Peyer's patch (tissue), 4 donors: ENCODE results near the gene ULK2.

Experiments used
- POLR2A ChIP-seq, 2 donors: fragments of 450-650 bp; IDR thresholded peaks; one replicate each; pipeline ENCODE4 v1.5.1; 2017; ENCODE audit warnings: antibody characterized with exemption in 2 of 2, mild to moderate bottlenecking in 2 of 2, moderate library complexity in 2 of 2
- TF ChIP-seq, protein P1 (sequence below), 6 experiments: fragments of 450-650 bp in 4 of 6; fragments of 200-600 bp in 2 of 6; sonication (generic) in 1 of 6; IDR thresholded peaks; one replicate each; pipeline ENCODE4 v1.5.1; 2017 to 2019; ENCODE audit warnings: antibody characterized with exemption in 6 of 6, mild to moderate bottlenecking in 3 of 6, moderate library complexity in 1 of 6

DNA sequence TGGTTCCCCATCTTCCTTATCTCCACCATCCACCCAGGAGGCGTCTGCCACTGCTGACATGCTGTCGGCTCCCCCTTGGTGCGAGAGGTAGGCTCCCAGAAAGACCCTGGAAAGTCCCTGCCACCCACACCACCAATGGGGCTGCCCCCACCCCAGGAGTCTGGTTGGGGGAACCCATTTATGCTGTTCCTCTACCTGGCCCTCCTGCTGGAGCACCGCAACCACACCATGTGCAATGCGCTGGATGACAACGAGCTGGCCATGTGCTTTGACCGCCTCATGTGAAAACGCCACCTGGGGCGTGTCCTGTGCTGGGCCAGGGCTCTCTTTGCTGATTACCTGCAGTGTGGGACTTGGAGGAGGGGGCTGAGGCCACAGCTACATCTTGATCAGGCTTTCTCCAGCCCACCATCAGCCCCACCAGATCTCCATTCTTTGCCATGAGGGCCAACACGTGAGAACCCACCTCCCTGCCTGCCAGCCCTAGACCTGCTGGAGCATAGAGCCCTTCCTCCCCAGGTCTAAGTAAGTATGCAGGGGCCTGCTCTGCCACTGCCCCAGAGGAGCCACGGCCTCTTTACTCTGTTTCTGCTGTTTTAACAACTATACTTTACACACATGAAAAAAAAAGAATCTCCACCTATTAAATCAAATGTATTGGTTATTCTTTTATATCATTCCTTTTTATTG lies 111.8 kb downstream of the ULK2 start:
- TF ChIP-seq, protein P1, sequence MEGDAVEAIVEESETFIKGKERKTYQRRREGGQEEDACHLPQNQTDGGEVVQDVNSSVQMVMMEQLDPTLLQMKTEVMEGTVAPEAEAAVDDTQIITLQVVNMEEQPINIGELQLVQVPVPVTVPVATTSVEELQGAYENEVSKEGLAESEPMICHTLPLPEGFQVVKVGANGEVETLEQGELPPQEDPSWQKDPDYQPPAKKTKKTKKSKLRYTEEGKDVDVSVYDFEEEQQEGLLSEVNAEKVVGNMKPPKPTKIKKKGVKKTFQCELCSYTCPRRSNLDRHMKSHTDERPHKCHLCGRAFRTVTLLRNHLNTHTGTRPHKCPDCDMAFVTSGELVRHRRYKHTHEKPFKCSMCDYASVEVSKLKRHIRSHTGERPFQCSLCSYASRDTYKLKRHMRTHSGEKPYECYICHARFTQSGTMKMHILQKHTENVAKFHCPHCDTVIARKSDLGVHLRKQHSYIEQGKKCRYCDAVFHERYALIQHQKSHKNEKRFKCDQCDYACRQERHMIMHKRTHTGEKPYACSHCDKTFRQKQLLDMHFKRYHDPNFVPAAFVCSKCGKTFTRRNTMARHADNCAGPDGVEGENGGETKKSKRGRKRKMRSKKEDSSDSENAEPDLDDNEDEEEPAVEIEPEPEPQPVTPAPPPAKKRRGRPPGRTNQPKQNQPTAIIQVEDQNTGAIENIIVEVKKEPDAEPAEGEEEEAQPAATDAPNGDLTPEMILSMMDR (IDR thresholded peaks at IDR 0.05): no peak
- TF ChIP-seq POLR2A (IDR thresholded peaks at IDR 0.05): no peak
